GM23338 (cell line): ENCODE measurements around the gene RNF13. TPM values are rescaled to one million over a fixed set of nuclear protein-coding genes. Genes with fewer than 3 reads are reported as not detected.

Experiments
- ATAC-seq: fragments of 200-7000 bp; cut with Tn5 transposase; 3 replicates; pipeline ENCODE4 v1.9.1; 2020
- DNase-seq: peaks from one replicate; pipeline ENCODE4 v3.0.0-alpha.2; 2015; ENCODE audit warnings: low spot score
- H2AFZ ChIP-seq: fragments of 200-600 bp; sonication (generic); 2 replicates; pipeline ENCODE4 v1.8.0; 2016; ENCODE audit warnings: antibody characterized with exemption, mild to moderate bottlenecking, moderate library complexity
- H3F3A ChIP-seq: fragments of 200-600 bp; sonication (generic); replicated peaks from 2 replicates; pipeline ENCODE4 v1.8.0; 2017; ENCODE audit warnings: antibody characterized with exemption, mixed run types, low read depth
- H3K27ac ChIP-seq: fragments of 200-600 bp; sonication (generic); 2 replicates; pipeline ENCODE4 v1.6.1; 2016; ENCODE audit warnings: low read depth
- H3K27me3 ChIP-seq: fragments of 200-600 bp; sonication (generic); 2 replicates; pipeline ENCODE4 v1.8.0; 2016; ENCODE audit warnings: mild to moderate bottlenecking, mixed run types, moderate library complexity; ENCODE audit not compliant: insufficient read depth
- H3K36me3 ChIP-seq: fragments of 200-600 bp; sonication (generic); 2 replicates; pipeline ENCODE4 v1.8.0; 2016; ENCODE audit warnings: mild to moderate bottlenecking; ENCODE audit not compliant: insufficient read depth
- H3K4me1 ChIP-seq: fragments of 200-600 bp; sonication (generic); 2 replicates; pipeline ENCODE4 v1.8.0; 2016; ENCODE audit warnings: mild to moderate bottlenecking, moderate library complexity; ENCODE audit not compliant: insufficient read depth
- H3K4me2 ChIP-seq: fragments of 200-600 bp; sonication (generic); 2 replicates; pipeline ENCODE4 v1.7.1; 2017; ENCODE audit warnings: mixed run types
- H3K4me3 ChIP-seq: fragments of 200-600 bp; sonication (generic); 2 replicates; pipeline ENCODE4 v1.6.1; 2016; ENCODE audit warnings: mixed run types
- H3K79me2 ChIP-seq: fragments of 200-600 bp; sonication (generic); replicated peaks from 2 replicates; pipeline ENCODE4 v1.8.0; 2017; ENCODE audit warnings: mild to moderate bottlenecking; ENCODE audit not compliant: insufficient read depth
- H3K9me2 ChIP-seq: fragments of 200-600 bp; sonication (generic); 2 replicates; pipeline ENCODE4 v1.8.0; 2017; ENCODE audit not compliant: insufficient read depth
- H4K20me1 ChIP-seq: fragments of 200-600 bp; sonication (generic); replicated peaks from 2 replicates; pipeline ENCODE4 v1.8.0; 2017; ENCODE audit warnings: mild to moderate bottlenecking; ENCODE audit not compliant: insufficient read depth
- H3K27ac Mint-ChIP-seq: 2 replicates; pipeline ENCODE4 v1.8.0; 2020; ENCODE audit warnings: inconsistent platforms, mild to moderate bottlenecking, moderate library complexity, mixed read lengths
- H3K27me3 Mint-ChIP-seq: 3 replicates; pipeline ENCODE4 v1.8.0; 2022; ENCODE audit warnings: low read depth, mild to moderate bottlenecking, moderate library complexity, mixed read lengths, inconsistent platforms; ENCODE audit not compliant: insufficient read depth, poor library complexity
- H3K36me3 Mint-ChIP-seq: 3 replicates; pipeline ENCODE4 v1.8.0; 2021; ENCODE audit warnings: low read depth, mild to moderate bottlenecking, inconsistent platforms, moderate library complexity, mixed read lengths
- H3K4me1 Mint-ChIP-seq: 3 replicates; pipeline ENCODE4 v1.8.0; 2020; ENCODE audit warnings: mild to moderate bottlenecking, inconsistent platforms, mixed read lengths
- H3K4me3 Mint-ChIP-seq: 3 replicates; pipeline ENCODE4 v1.8.0; 2021; ENCODE audit warnings: moderate library complexity, mild to moderate bottlenecking, inconsistent platforms, mixed read lengths
- H3K9me3 Mint-ChIP-seq: 3 replicates; pipeline ENCODE4 v1.8.0; 2020; ENCODE audit warnings: moderate library complexity, mild to moderate bottlenecking, inconsistent platforms, mixed read lengths
- CREB1 ChIP-seq: fragments of 250-450 bp; sonication (Bioruptor Pico); IDR thresholded peaks from 2 replicates; pipeline ENCODE4 v1.5.0; 2020; ENCODE audit warnings: low read depth, mild to moderate bottlenecking, moderate library complexity
- EZH2 ChIP-seq: fragments of 200-600 bp; sonication (generic); IDR thresholded peaks from one replicate; pipeline ENCODE4 v1.8.0; 2017; ENCODE audit warnings: antibody characterized with exemption, mild to moderate bottlenecking, low read depth; ENCODE audit not compliant: unreplicated experiment
- NANOG ChIP-seq: IDR thresholded peaks from 2 replicates; pipeline ENCODE4 v1.6.1; 2016; ENCODE audit warnings: antibody characterized with exemption, borderline replicate concordance
- STAT1 ChIP-seq: IDR thresholded peaks from one replicate; pipeline ENCODE4 v1.6.1; 2016; ENCODE audit warnings: antibody characterized with exemption; ENCODE audit not compliant: unreplicated experiment
- ZNF114 ChIP-seq: fragments of 250-450 bp; sonication (Bioruptor Pico); IDR thresholded peaks from 2 replicates; pipeline ENCODE4 v1.5.0; 2020; ENCODE audit warnings: mild to moderate bottlenecking, moderate library complexity
- ZNF331 ChIP-seq: fragments of 250-450 bp; sonication (Bioruptor Pico); IDR thresholded peaks from 2 replicates; pipeline ENCODE4 v1.5.0; 2020; ENCODE audit warnings: low read depth, mild to moderate bottlenecking, moderate library complexity
- polyA plus RNA-seq: library from polyadenylated mRNA; unstranded; fragments of >200 nt; fragmentation: Nextera tagmentation; extraction: Ambion mirVana; gene quantifications from 2 replicates; pipeline ENCODE4 v1.2.1, GENCODE V29; 2016
- total RNA-seq: library from RNA; depleted of rRNA; stranded (reverse); fragments of >200 nt; shearing (Covaris generic); gene quantifications from 2 replicates; pipeline ENCODE4 v1.2.3, GENCODE V29; 2014
- TF ChIP-seq, protein P1 (sequence below), 2 experiments: fragments of 200-600 bp in 1 of 2; sonication (generic) in 1 of 2; conservative IDR thresholded peaks; 2 replicates each; pipeline versions ENCODE4 v1.5.1 to v1.6.1; 2016 to 2017; ENCODE audit warnings: antibody characterized with exemption in 2 of 2, low read depth in 2 of 2, mild to moderate bottlenecking in 2 of 2, moderate library complexity in 1 of 2
- TF ChIP-seq, protein P2 (sequence below): IDR thresholded peaks from one replicate; pipeline ENCODE4 v1.6.1; 2018; ENCODE audit warnings: antibody characterized with exemption; ENCODE audit not compliant: unreplicated experiment
- TF ChIP-seq, protein P3 (sequence below): IDR thresholded peaks from 2 replicates; pipeline ENCODE4 v1.6.1; 2016; ENCODE audit warnings: antibody characterized with exemption

Gene RNF13
- total and polyA plus RNA-seq, 2 experiments from 2014 or later, result 46.3 to 101 TPM

DNA sequence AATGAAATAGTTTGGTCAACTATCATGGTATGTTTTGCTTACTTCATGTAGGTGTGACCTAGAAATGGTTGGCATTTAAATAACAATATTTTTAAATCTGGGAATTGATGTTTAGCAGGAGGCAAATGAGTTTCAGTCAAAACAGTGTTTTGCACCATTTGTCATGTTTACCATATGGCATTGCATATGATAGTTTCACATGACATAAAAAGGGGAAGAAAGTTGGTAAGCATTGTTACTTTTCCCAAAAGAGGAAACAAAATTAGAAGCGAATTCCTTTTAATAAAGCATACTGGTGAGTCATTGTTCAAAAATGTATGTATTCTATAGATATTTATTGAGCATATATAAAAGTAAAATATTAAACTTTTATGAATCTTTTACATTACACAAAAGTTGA lies 2.3 kb downstream of the RNF13 start:
- TF ChIP-seq CREB1, result no peak
- TF ChIP-seq, protein P1, sequence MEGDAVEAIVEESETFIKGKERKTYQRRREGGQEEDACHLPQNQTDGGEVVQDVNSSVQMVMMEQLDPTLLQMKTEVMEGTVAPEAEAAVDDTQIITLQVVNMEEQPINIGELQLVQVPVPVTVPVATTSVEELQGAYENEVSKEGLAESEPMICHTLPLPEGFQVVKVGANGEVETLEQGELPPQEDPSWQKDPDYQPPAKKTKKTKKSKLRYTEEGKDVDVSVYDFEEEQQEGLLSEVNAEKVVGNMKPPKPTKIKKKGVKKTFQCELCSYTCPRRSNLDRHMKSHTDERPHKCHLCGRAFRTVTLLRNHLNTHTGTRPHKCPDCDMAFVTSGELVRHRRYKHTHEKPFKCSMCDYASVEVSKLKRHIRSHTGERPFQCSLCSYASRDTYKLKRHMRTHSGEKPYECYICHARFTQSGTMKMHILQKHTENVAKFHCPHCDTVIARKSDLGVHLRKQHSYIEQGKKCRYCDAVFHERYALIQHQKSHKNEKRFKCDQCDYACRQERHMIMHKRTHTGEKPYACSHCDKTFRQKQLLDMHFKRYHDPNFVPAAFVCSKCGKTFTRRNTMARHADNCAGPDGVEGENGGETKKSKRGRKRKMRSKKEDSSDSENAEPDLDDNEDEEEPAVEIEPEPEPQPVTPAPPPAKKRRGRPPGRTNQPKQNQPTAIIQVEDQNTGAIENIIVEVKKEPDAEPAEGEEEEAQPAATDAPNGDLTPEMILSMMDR (conservative IDR thresholded peaks at IDR 0.05; ENCODE audit: low read depth in 2 of 2), result no peak
- no peak for TF ChIP-seq EZH2
- TF ChIP-seq STAT1, result no peak
- Histone ChIP-seq H3K27me3 (no peaks in the 10 kb centered on the region), H3F3A (0 out of 2 replicates have a peak, but pooled peaks cover 4% of the 10 kb centered on the region), H4K20me1 (peaks cover 15% of the 10 kb centered on the region), H3K27ac (no peak overlapping the region), H3K36me3 (no peaks in the 10 kb centered on the region), H3K4me2 (peak overlapping the region; percentile 86), H3K4me3 (peak overlapping the region; percentile 90), H3K79me2 (peaks cover 66% of the 10 kb centered on the region), H2AFZ (no peak overlapping the region), H3K4me1 (peaks cover 41% of the 10 kb centered on the region), H3K9me2 (no peaks in the 10 kb centered on the region)
- no peak for DNase-seq
- Mint-ChIP-seq H3K4me3 (peak overlapping the region; percentile 93), H3K9me3 (no peaks in the 10 kb centered on the region), H3K4me1 (peaks cover 50% of the 10 kb centered on the region), H3K36me3 (no peaks in the 10 kb centered on the region; the same call in 2 of the 3 replicates), H3K27me3 (peaks cover 3% of the 10 kb centered on the region), H3K27ac (no peak overlapping the region)
- ATAC-seq, result no peak

DNA sequence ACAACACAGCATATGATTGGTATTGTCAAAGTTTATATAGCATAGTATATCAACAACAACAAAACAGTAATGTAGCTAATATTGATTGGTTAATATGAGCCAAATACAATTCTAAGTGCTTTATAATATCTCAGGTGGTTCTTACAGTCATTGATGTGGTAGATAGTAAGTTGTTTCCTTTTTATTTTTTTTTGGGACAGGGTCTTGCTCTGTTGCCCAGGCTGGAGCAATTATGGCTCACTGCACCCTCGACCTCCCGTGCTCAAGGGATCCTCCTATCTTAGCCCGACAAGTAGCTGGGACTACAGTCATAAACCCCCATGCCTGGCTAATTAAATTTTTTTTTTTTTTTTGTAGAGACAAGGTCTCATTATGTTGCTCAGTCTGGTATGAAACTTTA lies 2.7 kb downstream of the RNF13 start:
- DNase-seq (no peak), ATAC-seq (no peak)
- Histone ChIP-seq H3F3A (0 out of 2 replicates have a peak, but pooled peaks cover 4% of the 10 kb centered on the region), H2AFZ (no peak overlapping the region), H3K4me2 (0 out of 2 replicates have a peak overlapping the region, but pooled peaks have one; percentile 35), H3K79me2 (peaks cover 70% of the 10 kb centered on the region), H4K20me1 (peaks cover 15% of the 10 kb centered on the region), H3K27ac (no peak overlapping the region), H3K36me3 (no peaks in the 10 kb centered on the region), H3K4me3 (0 out of 2 replicates have a peak overlapping the region, but pooled peaks have one; percentile 90), H3K9me2 (no peaks in the 10 kb centered on the region), H3K27me3 (no peaks in the 10 kb centered on the region), H3K4me1 (peaks cover 41% of the 10 kb centered on the region)
- H3K27ac Mint-ChIP-seq, result no peak overlapping the region
- no peaks in the 10 kb centered on the region for H3K9me3 Mint-ChIP-seq
- H3K4me1 Mint-ChIP-seq, result peaks cover 50% of the 10 kb centered on the region
- TF ChIP-seq ZNF331, result no peak
- TF ChIP-seq, protein P1 (conservative IDR thresholded peaks at IDR 0.05; ENCODE audit: low read depth in 2 of 2), result no peak
- no peak for TF ChIP-seq EZH2
- no peak for TF ChIP-seq ZNF114 (CRISPR knock-in tag)
- no peak for TF ChIP-seq NANOG
- TF ChIP-seq CREB1, result no peak
- TF ChIP-seq, protein P2, sequence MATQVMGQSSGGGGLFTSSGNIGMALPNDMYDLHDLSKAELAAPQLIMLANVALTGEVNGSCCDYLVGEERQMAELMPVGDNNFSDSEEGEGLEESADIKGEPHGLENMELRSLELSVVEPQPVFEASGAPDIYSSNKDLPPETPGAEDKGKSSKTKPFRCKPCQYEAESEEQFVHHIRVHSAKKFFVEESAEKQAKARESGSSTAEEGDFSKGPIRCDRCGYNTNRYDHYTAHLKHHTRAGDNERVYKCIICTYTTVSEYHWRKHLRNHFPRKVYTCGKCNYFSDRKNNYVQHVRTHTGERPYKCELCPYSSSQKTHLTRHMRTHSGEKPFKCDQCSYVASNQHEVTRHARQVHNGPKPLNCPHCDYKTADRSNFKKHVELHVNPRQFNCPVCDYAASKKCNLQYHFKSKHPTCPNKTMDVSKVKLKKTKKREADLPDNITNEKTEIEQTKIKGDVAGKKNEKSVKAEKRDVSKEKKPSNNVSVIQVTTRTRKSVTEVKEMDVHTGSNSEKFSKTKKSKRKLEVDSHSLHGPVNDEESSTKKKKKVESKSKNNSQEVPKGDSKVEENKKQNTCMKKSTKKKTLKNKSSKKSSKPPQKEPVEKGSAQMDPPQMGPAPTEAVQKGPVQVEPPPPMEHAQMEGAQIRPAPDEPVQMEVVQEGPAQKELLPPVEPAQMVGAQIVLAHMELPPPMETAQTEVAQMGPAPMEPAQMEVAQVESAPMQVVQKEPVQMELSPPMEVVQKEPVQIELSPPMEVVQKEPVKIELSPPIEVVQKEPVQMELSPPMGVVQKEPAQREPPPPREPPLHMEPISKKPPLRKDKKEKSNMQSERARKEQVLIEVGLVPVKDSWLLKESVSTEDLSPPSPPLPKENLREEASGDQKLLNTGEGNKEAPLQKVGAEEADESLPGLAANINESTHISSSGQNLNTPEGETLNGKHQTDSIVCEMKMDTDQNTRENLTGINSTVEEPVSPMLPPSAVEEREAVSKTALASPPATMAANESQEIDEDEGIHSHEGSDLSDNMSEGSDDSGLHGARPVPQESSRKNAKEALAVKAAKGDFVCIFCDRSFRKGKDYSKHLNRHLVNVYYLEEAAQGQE, result no peak
- TF ChIP-seq, protein P3, sequence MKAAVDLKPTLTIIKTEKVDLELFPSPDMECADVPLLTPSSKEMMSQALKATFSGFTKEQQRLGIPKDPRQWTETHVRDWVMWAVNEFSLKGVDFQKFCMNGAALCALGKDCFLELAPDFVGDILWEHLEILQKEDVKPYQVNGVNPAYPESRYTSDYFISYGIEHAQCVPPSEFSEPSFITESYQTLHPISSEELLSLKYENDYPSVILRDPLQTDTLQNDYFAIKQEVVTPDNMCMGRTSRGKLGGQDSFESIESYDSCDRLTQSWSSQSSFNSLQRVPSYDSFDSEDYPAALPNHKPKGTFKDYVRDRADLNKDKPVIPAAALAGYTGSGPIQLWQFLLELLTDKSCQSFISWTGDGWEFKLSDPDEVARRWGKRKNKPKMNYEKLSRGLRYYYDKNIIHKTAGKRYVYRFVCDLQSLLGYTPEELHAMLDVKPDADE, result no peak
- no peak overlapping the region for H3K4me3 Mint-ChIP-seq
- H3K27me3 Mint-ChIP-seq, result peaks cover 3% of the 10 kb centered on the region
- no peaks in the 10 kb centered on the region; the same call in 2 of the 3 replicates for H3K36me3 Mint-ChIP-seq
